ENCODE results near the gene C4BPA. TPM values are rescaled to one million over a fixed set of nuclear protein-coding genes. Genes with fewer than 3 reads are reported as not detected.

The C4BPA gene
- total RNA-seq, 2 experiments from 2014 or later, result not detected

DNA sequence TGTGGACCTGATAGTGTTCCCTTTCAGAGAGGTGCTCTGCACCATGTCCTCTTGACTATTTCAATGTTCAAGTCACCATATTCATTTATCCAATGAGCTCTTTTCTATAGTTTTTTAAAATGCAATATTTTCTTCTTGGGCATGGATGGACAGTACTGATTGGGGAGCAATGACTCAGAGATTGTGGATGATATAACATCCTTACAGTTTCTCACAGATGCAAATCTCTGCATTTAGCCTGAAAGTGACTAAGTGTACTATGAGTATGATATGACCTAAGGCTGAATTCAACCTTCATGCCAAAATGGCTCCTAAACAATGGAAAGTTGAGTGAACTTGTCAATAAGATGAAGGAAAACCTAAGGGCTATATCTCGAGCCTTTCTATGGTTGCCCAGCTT lies 36.5 kb downstream of the C4BPA start:
- H3K4me3 Mint-ChIP-seq, result no peak overlapping the region
- no peak overlapping the region for H3K27ac Mint-ChIP-seq
- H3K9me3 Mint-ChIP-seq, result peaks cover 2% of the 10 kb centered on the region
- H3K4me1 Mint-ChIP-seq, result no peaks in the 10 kb centered on the region
- no peaks in the 10 kb centered on the region for H3K36me3 Mint-ChIP-seq (ENCODE audit: low read depth)
- H3K27me3 Mint-ChIP-seq, result peaks cover 4% of the 10 kb centered on the region
- DNase-seq, result no peak
- CTCF ChIA-PET, result no interaction called here
- POLR2A ChIA-PET, result no interaction called here

DNA sequence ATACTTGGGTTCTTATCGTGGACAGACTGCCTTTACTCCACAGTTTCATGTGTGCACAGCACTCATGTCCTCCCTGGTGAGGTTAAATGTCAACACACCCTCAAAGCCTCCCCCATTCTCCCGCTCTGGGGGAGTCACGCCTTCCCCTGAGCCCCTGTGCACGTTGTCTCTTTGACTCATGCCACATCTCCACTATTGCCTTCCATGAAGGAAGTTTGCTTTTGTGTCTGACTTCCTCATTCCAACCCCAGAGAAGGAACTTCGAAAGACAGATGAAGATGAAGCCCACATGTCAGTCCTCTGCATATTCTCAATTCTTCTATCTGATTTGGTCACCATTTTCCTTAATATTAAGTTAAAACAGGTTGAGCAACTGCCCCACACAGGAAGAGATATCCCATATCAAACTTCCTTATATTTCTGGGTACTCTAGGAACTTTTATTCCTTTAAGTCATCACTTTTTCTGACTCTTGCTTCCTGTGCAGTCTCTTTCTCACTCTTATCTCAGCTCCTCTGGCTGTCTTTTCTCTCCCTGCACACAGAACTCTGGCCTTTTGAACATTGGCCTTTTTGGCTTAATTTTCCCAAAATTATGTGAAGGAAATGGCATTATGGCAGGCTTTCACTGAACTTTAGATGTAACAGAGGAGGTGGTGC lies 41.5 kb downstream of the C4BPA start:
- no peaks in the 10 kb centered on the region for H3K36me3 Mint-ChIP-seq (ENCODE audit: low read depth)
- no peak overlapping the region for H3K27ac Mint-ChIP-seq
- peaks cover 4% of the 10 kb centered on the region for H3K27me3 Mint-ChIP-seq
- no peak for DNase-seq
- H3K4me3 Mint-ChIP-seq, result no peak overlapping the region
- H3K9me3 Mint-ChIP-seq, result peaks cover 4% of the 10 kb centered on the region
- no peaks in the 10 kb centered on the region for H3K4me1 Mint-ChIP-seq
- ChIA-PET CTCF (no interaction called here), POLR2A (no interaction called here)

DNA sequence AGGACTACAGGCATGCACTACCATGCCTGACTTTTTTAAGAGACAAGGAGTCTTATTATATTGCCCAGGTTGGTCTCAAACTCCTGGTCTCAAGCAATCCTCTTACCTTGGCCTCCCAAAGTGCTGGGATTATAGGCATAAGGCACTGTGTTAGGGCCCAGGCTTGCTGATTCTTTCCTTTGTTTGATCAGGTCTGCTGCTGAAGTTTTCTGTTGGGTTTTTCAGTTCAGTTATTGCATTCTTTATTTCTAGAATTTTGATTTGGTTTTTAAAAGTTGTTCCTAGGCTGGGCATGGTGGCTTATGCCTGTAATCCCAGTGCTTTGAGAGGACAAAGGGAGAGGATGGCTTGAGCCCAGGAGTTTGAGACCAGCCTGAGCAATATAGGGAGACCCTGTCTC lies 47.9 kb downstream of the C4BPA start:
- POLR2A ChIA-PET, result no interaction called here
- Mint-ChIP-seq H3K4me1 (no peaks in the 10 kb centered on the region), H3K27me3 (peaks cover 9% of the 10 kb centered on the region), H3K36me3 (ENCODE audit: low read depth) (no peaks in the 10 kb centered on the region), H3K27ac (no peak overlapping the region), H3K4me3 (no peak overlapping the region), H3K9me3 (peaks cover 14% of the 10 kb centered on the region)
- DNase-seq, result no peak
- CTCF ChIA-PET, result no interaction called here

DNA sequence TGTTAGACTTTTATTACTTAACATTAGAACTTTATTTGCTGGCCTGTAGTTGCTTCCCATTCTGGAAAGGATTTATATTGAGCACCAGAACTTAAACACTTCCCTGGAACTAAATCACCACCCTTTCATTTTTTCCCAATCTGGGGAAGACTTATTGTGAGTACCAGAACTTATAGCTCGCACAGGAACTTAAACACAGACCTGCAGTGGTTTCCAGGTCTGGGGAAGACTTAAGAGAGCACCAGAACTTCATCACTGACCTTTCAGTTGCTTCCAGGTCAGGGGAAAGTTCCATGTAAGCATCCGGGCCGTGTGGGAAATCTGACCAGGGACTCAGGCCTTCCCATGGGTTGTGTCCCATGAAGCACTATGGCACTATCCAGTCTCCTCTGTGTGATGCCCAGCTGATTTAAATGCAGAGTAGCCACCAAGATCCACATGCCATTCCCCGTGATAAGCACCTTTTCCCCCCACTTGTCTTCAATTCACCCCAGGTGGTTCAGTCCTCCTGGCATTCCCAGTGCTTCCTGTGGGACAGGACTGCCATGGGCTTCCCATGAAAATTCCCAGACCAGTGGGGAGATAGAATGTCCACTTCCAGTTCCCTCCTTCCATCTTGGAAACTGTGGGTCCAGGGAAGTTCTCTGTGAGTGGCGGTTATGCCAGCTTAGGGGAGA lies 48.9 kb downstream of the C4BPA start:
- H3K4me3 Mint-ChIP-seq, result no peak overlapping the region
- no peak overlapping the region for H3K27ac Mint-ChIP-seq
- peaks cover 14% of the 10 kb centered on the region for H3K9me3 Mint-ChIP-seq
- no peaks in the 10 kb centered on the region for H3K4me1 Mint-ChIP-seq
- POLR2A ChIA-PET, result no interaction called here
- DNase-seq, result no peak
- peaks cover 9% of the 10 kb centered on the region for H3K27me3 Mint-ChIP-seq
- CTCF ChIA-PET, result no interaction called here
- H3K36me3 Mint-ChIP-seq (ENCODE audit: low read depth), result no peaks in the 10 kb centered on the region

DNA sequence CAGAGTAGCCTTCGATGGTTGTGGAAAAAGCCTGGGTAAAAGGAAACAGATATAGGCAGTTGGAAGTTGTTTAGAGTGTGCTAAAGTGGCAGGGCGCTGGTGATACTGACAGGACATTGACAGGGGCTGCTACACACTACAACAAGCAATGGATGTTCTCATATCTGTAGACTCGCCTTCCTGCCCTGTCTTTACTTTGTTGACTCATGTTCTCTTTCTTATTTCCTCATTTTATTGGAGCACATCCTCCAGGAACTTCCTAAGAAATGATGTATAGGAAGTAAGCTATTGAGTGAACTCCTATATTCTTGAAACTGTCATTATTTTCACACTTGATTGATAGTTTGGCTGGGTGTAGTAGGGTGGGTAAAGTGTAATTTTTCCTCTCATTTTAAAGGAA lies 51.0 kb downstream of the C4BPA start:
- Mint-ChIP-seq H3K9me3 (peaks cover 14% of the 10 kb centered on the region), H3K4me1 (no peaks in the 10 kb centered on the region), H3K36me3 (ENCODE audit: low read depth) (no peaks in the 10 kb centered on the region), H3K4me3 (no peak overlapping the region), H3K27me3 (peaks cover 9% of the 10 kb centered on the region), H3K27ac (no peak overlapping the region)
- POLR2A ChIA-PET, result no interaction called here
- DNase-seq, result no peak
- CTCF ChIA-PET, result no interaction called here

DNA sequence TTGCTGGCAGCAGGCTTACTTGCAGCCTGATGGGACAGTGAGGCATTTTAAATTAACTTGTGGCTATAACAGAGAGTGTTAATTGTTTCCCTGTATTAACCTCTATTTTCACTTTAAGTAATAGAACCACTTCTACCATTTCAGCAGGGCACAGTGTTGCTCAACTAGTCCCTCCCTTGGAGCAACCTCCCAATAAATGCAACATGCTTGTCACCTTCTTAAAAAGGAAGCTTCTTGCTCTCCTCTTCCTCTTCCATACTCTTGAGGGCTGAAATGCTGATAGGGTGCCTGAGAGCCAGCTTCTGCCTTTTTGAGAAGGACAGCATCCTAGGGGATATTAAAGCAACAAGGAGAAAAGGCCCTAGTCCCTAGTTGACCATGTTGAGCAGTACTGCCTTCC lies 52.1 kb downstream of the C4BPA start:
- peaks cover 8% of the 10 kb centered on the region for H3K27me3 Mint-ChIP-seq
- H3K9me3 Mint-ChIP-seq, result peaks cover 14% of the 10 kb centered on the region
- ChIA-PET POLR2A (no interaction called here), CTCF (interaction anchor here (0.6 kb wide), 1 partner anchor 687 kb away, joined by 4 read pairs; no protein-coding TSS in a partner anchor)
- DNase-seq, result no peak
- no peaks in the 10 kb centered on the region for H3K36me3 Mint-ChIP-seq (ENCODE audit: low read depth)
- H3K4me3 Mint-ChIP-seq, result no peak overlapping the region
- H3K27ac Mint-ChIP-seq, result no peak overlapping the region
- no peaks in the 10 kb centered on the region for H3K4me1 Mint-ChIP-seq

DNA sequence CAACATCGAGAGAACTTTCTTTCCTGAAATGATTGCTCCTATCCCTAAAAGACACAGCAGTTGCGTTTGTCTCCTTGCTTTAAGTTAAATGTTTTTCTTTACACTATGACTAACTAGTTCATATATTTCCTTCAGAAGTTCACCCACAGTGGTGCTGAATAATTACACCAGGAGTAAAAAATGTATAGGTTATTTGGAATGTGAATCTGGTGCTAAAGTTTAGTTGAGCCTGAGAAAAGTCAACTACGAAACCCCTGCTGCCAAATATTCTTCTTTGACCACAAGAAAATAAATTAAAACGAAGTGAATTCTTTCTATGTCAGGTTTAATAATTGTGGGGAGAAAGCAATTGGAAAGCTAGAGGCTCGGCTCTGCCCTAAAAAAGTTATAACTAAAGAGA lies 52.8 kb downstream of the C4BPA start:
- H3K27me3 Mint-ChIP-seq, result peaks cover 12% of the 10 kb centered on the region
- H3K27ac Mint-ChIP-seq, result no peak overlapping the region
- ChIA-PET POLR2A (no interaction called here), CTCF (interaction anchor here (1.0 kb wide), 1 partner anchor 19 kb away, joined by 3 read pairs; no protein-coding TSS in a partner anchor)
- H3K36me3 Mint-ChIP-seq (ENCODE audit: low read depth), result no peaks in the 10 kb centered on the region
- DNase-seq, result no peak
- no peak overlapping the region for H3K4me3 Mint-ChIP-seq
- H3K4me1 Mint-ChIP-seq, result no peaks in the 10 kb centered on the region
- H3K9me3 Mint-ChIP-seq, result peaks cover 11% of the 10 kb centered on the region

DNA sequence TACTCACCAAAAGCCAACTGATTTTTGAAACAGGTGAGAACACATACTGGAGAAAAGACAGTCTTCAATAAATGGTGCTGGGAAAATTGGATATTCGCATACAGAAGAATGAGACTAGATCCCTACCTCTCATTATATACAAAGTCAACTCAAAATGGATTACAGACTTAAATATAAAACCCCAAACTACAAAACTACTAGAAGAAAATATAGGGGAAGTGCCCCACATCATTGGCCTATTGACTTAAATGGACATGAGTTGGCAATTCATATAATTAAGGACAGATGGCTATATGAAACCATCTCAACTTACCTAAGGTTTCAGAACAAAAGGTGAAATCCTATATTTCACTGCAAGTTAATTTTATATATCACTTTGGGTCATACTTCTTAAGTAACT lies 60.1 kb downstream of the C4BPA start:
- no peak overlapping the region for H3K4me3 Mint-ChIP-seq
- no peaks in the 10 kb centered on the region for H3K4me1 Mint-ChIP-seq
- H3K9me3 Mint-ChIP-seq, result peaks cover 13% of the 10 kb centered on the region
- CTCF ChIA-PET, result no interaction called here
- no peak overlapping the region for H3K27ac Mint-ChIP-seq
- DNase-seq, result no peak
- H3K27me3 Mint-ChIP-seq, result peaks cover 7% of the 10 kb centered on the region
- H3K36me3 Mint-ChIP-seq (ENCODE audit: low read depth), result no peaks in the 10 kb centered on the region
- POLR2A ChIA-PET, result no interaction called here

DNA sequence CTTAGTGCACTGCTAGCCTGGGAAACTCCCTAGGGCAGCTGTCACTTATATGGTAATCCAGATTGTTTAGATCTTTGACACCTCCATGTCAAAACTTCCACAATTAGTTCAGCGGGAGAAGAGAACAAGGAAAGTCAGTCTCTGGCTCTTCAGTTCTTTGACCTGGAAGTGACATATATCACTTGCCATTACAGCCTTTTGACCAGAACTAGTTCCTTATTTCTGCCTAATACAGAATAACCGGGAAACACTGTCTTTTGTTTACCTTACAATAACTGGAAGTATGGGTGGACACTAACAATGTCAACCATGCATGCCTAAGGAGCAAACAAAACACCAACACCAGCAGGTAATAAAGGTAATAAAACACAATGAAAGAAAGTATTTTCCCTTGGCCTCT lies 68.3 kb downstream of the C4BPA start:
- H3K36me3 Mint-ChIP-seq (ENCODE audit: low read depth), result no peaks in the 10 kb centered on the region
- peaks cover 3% of the 10 kb centered on the region for H3K9me3 Mint-ChIP-seq
- POLR2A ChIA-PET, result no interaction called here
- no peak overlapping the region for H3K4me3 Mint-ChIP-seq
- DNase-seq, result no peak
- no peak overlapping the region for H3K27ac Mint-ChIP-seq
- peaks cover 5% of the 10 kb centered on the region for H3K4me1 Mint-ChIP-seq
- CTCF ChIA-PET, result no interaction called here
- no peaks in the 10 kb centered on the region for H3K27me3 Mint-ChIP-seq

DNA sequence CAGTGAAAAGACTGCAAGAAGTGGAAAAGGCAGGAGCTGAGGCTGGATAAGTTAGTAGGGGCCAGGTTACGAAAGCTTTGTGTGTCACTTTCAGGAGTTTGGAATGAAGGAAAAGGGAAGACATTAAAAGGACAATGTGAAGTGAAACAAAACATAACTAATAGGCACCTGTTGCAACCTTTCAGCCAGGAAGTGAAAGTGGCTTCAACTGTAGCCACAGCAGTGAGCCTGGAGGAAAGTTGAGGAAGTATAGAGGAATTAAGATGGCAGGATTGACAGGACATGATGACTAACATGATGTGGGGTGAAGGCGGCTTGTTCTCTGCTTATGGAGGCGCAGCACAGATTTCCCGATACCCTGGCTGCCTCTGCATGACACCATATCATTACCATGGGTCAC lies 68.9 kb downstream of the C4BPA start:
- ChIA-PET CTCF (no interaction called here), POLR2A (no interaction called here)
- Mint-ChIP-seq H3K4me3 (no peak overlapping the region), H3K27ac (no peak overlapping the region), H3K36me3 (ENCODE audit: low read depth) (no peaks in the 10 kb centered on the region), H3K27me3 (peaks cover 3% of the 10 kb centered on the region), H3K9me3 (peaks cover 3% of the 10 kb centered on the region), H3K4me1 (peaks cover 5% of the 10 kb centered on the region)
- no peak for DNase-seq

DNA sequence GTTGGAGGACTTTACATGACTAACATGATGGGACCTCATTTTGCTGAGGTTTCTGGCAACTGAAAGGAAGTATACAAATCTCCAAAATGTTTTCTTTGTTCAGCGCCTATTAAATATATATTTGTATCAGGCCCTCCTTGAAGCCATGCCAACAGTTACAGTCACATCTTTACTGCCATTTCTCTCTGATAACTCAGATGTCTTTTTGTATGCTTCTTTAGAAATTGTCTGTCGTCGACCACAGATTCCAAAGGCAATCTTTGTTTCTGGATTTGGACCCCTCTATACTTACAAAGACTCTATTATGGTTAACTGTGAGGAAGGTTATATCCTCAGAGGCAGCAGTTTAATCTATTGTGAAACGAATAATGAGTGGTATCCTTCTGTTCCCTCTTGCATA lies 69.4 kb downstream of the C4BPA start:
- no peaks in the 10 kb centered on the region for H3K36me3 Mint-ChIP-seq (ENCODE audit: low read depth)
- DNase-seq, result no peak
- H3K4me3 Mint-ChIP-seq, result no peak overlapping the region
- peaks cover 3% of the 10 kb centered on the region for H3K27me3 Mint-ChIP-seq
- no peak overlapping the region for H3K27ac Mint-ChIP-seq
- peaks cover 5% of the 10 kb centered on the region for H3K4me1 Mint-ChIP-seq
- ChIA-PET CTCF (no interaction called here), POLR2A (no interaction called here)
- H3K9me3 Mint-ChIP-seq, result peaks cover 3% of the 10 kb centered on the region

DNA sequence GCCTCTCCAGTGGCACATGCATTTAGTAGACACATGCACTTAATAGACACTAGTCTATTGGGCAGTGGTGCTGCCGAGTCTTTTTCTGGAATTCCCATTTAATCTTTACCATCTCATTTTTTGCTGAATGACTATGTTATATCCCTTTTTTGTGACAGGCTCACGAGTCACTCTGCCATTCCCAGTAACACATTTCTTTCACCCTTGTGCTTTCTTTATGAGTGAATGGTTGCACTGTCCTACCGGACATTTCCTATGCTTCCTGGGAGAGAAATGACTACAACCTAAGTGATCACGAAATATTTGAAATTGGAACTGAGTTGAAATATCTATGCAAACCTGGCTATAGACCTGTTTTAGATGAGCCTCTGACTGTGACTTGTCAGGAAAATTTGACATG lies 70.9 kb downstream of the C4BPA start:
- no peak overlapping the region for H3K27ac Mint-ChIP-seq
- no peaks in the 10 kb centered on the region for H3K36me3 Mint-ChIP-seq (ENCODE audit: low read depth)
- CTCF ChIA-PET, result interaction anchor here (0.7 kb wide), 1 partner anchor 10 kb away, joined by 3 read pairs; no protein-coding TSS in a partner anchor
- no peak overlapping the region for H3K4me3 Mint-ChIP-seq
- POLR2A ChIA-PET, result no interaction called here
- H3K27me3 Mint-ChIP-seq, result peaks cover 3% of the 10 kb centered on the region
- H3K9me3 Mint-ChIP-seq, result no peaks in the 10 kb centered on the region
- no peak for DNase-seq
- peaks cover 5% of the 10 kb centered on the region for H3K4me1 Mint-ChIP-seq

DNA sequence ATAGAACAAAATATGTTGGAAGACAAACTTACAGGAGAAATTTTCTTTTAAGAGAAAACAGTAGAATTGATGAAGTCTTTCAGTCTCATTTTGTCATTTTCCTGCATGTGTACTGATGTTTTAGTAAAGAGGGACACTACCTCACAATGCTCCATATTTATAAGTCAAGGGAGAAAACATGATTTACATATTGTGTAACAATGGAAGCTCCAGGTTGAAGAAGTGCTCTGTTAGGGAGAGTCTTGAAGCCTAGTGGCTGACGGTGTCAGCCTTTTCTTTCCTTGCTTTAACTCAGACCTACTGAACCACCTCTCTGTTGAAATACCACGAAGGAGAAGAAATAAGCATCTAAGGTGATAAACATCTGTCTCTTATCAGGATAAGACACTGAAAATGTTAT lies 75.0 kb downstream of the C4BPA start:
- DNase-seq, result no peak
- Mint-ChIP-seq H3K4me3 (no peak overlapping the region), H3K27me3 (peaks cover 3% of the 10 kb centered on the region), H3K36me3 (ENCODE audit: low read depth) (no peaks in the 10 kb centered on the region), H3K27ac (no peak overlapping the region), H3K4me1 (no peaks in the 10 kb centered on the region), H3K9me3 (no peaks in the 10 kb centered on the region)
- ChIA-PET CTCF (no interaction called here), POLR2A (no interaction called here)

DNA sequence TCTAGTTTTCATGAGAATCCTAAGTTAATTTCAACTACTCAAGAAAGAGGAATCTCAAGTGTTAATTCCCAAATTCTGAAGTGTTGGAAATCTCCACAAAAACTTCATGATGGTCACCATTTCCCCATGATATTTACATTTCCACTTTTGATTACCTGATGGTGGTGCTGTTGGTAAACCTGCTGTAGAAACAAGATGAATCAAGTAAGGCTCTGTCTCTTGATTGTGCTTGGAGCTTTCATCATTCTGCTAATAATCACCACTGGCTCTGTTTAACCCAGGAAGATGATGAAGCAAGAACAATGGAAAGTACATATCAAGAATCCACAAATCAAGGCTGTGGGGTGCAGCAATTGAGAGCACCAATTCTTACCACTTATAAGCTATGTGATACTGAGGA lies 77.8 kb downstream of the C4BPA start:
- Mint-ChIP-seq H3K36me3 (ENCODE audit: low read depth) (no peaks in the 10 kb centered on the region), H3K27me3 (peaks cover 3% of the 10 kb centered on the region), H3K27ac (no peak overlapping the region), H3K9me3 (peaks cover 4% of the 10 kb centered on the region), H3K4me1 (no peaks in the 10 kb centered on the region), H3K4me3 (no peak overlapping the region)
- POLR2A ChIA-PET, result no interaction called here
- CTCF ChIA-PET, result no interaction called here
- no peak for DNase-seq
